Measurements from ENCODE around the gene NUDT4.
"Not testable (repeated sequence)": the region's sequence is repeated elsewhere in the genome, so short reads cannot be mapped to it uniquely, and the experiment has no call there.

NUDT4 gene

DNA sequence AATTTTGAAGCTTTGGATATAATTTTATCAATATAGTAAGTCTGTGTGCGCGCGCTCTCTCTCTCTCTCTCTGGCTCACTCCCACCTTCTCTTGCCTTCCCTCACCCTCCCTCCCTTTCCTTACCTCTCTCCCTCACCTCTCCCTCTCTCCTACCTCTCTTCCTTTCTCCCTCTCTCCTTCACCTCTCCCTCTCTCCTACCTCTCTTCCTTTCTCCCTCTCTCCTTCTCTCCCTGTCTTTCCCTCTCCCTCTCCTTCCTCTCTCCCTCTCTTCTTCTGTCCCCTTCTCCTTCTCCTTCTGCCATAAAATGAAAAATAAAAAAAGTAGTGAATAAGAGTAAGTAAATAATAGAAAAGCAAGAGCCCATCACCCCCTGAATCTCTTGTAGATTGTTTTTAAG lies 9.0 kb upstream of the NUDT4 start:
- no peak for DNase-seq (ENCODE audit: low read depth)

DNA sequence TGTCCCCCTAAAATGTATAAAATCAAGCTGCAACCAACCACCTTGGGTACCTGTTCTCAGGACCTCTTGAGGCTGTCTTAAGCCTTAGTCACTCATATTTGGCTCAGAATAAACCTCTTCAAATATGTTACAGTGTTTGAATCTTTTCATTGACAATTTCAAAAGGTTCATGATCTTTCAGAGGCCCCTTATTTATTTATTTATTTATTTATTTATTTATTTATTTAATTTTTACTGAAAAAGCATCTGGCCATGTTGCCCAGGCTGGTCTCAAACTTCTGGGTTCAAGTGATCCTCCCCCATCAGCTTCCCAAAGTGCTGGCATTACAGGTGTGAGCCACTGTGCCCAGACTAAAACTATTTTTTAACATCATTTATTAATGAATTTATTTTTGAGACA lies 8.2 kb upstream of the NUDT4 start:
- no peak for DNase-seq (ENCODE audit: low read depth)

DNA sequence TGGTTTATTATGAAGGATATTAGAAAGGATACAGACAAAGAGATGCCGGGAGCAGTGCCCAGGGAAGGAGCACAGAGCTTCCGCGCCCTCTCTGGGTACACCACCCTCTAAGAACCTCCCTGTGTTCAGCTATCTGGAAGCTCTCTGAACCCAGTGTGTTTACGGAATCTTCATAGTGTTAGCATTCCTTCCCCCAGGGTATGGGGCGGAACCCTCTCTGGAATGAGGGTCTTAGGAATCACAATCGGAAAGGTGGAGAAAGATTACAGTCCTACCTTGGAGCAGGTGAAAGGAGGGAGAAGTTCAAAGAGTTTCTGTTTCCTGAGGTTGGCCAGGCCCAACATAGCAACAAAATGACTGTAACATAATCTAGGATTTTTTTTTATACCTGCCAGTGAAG lies 6.8 kb upstream of the NUDT4 start:
- no peak for DNase-seq (ENCODE audit: low read depth)

DNA sequence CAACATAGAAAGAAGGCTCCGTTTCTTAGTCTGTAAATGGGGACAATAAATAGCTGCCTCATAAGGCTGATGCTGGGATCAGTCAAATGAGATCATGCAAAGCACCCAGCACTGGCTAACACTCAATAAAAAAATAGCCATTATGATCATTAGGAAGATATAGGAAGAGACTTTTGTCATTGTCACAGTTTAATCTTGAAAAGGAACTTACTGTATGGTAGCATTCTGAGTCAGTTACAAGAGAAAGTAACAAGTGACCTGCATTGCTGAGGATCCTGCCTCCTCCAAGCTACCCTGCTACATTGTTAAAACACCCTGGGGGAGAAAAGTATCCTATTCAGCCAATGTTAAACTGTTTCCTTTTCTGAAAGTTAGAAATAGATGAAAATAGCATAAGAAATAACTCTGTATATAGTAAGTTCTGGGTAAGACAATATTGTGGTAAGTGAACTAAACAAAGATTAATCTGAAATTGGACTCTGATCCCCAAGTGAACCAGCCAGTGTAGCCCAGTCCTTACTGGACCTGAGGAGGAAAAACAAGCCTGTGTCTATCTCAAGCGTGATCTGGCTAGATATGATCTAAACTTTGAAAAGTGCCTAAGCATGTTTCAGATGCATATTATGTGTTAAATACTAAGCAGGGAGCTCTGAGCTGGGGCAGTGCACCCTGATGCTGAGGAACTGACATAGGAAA lies 3.6 kb upstream of the NUDT4 start:
- DNase-seq (ENCODE audit: low read depth), result no peak

DNA sequence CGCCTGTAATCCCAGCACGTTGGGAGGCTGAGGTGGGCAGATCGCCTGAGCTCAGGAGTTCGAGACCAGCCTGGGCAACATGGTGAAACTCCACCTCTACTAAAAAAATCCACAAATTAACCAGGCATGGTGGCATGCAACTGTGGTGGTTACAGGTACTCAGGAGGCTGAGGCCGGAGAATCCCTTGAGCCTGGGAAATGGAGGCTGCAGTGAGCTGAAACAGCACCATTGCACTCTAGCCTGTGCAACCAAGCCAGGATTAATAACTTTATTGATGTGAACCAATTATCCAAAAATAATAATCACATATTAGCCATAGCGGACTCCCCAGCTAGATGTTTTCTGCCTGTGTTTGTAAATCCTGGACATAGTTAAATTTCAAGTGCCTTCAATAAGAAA lies 1.8 kb upstream of the NUDT4 start:
- no peak for DNase-seq (ENCODE audit: low read depth)

DNA sequence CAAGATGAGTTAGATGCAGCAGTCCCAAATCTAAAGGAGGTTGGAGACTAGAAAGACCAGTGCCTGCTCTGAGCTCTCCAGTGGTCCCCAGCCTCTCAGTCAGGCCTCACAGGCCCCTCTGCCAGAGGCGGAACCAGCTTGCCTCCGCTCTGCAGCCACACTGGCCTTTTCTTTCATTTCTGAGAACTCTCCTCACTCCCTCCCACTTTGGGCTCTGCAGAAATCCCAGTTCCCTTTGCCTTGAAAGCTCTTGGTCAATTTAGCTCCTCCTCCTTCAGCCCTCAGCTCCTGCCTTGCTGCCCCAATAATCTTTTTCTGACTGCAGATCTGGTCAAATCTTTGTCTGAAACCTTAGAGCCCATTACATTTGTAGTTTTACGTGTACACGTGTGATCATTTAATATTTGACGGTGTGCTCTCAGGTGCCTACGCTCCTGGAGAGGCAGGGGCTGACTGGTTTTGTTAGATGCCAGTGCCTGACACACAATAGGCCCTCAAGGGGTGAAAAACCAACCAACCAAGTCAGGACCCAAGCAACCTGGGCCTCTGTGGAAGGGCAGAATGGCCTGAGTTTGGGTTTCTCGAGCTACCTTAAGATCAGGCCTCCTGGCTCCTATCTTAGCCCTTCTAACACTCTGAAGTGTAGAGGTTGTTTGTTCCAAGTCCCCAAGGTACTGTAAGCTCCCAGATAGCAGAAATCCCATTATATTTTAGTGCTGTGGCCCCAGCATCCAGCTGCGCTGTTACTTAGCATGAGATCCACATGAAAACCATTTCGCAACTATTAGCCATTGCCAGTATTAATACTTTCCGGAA lies 1.1 kb upstream of the NUDT4 start:
- peak; percentile 54 for DNase-seq (ENCODE audit: low read depth)

DNA sequence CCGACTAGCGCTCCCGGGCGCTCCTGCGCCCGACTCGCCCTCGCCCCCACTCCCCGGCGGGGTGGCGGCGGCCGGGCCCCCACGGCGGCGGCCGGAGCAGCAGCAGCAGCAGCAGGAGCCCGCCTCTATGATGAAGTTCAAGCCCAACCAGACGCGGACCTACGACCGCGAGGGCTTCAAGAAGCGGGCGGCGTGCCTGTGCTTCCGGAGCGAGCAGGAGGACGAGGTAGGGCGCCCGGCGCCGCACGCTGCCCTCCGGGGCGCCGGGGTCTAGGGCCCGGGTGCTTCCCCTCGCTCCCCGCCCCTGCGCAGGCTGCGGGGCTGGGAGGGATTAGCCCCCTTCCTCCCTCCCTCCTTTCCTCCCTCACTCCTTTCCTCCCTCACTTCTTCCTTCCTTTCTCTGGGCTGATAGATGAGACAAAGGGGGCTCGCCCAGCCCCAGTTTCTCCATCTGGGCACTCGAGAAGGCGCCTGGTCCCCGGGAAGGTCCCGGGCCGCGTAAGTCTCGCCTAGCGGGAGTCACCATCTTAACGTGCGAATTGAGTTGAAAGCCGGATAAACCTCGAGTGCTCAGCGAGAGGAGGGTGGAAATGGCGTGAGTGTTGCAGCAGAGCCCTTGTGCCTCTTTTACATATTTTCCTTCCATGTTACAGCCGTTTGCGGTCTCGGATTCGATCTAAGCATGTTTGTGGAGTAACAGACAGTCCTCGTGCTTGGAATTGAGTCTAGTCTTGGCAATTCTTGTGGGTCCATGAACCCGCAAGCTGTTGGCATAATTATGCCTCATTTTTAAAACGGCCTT lies 672 bp downstream of the NUDT4 start:
- DNase-seq (ENCODE audit: low read depth), result peak; percentile 85

DNA sequence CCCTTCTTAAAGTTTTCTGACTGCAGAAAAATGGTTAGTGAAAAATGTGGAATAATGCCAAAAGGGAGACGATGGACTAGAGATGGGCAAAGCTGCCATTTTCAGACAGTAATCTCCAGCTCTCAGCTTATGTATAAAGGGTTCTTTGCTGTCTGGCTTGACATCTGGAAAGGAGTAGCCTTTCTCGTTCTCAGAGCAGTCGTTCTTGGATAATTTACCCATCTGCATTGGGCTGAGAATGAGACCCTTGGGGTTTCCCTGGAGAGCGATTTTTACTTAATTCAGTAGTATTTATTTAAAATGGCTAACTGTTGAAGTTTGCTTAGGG lies 1.2 kb downstream of the NUDT4 start:
- DNase-seq (ENCODE audit: low read depth), result no peak

DNA sequence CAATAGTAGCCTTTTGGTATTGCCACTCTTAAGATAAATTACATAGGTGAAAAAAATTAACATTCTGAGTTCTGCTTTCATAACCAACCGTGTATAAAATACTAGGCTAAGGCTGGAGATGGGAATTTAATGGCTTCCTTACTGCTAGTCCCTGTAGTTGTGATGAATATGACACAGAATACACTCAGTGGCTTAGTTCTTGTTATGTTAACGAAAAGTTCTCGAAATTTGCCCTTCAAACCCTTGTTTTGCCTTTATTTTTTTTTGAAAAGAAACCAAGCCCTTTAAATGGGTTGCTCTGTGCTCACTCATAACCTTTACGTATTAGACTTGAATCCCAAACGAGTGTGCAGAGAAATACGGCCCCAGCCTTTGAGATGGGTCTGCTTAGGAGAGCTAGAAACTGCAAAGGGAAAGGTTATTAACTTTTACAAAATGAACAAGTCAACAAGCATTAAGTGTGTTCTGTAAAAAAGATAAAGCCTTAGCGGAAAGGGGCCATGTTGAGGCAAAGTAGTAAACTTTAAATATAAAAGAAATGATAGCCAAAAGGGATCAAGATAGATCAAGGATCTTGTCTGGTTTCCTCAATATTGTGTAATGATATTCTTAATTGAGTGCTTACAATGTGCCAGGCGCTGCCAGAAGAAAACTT lies 1.7 kb downstream of the NUDT4 start:
- DNase-seq (ENCODE audit: low read depth), result no peak

DNA sequence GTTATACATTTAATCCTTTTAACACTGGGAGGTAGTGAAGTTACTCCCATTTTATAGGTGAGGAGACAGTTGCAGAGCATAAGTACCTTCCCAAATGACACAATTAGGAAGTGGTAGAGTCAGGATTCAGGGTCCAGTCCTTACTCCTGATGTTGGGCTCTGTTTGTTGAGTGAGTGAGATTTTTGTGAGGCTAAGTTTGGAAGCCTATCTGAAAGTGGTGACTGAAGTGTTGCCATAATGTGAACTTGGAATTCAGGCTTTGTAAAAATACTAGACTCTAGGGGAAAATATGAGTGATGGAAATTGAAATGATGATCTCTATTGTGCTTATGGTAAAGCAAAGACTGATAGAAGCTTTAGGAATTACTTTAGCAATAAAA lies 2.2 kb downstream of the NUDT4 start:
- DNase-seq (ENCODE audit: low read depth), result no peak

DNA sequence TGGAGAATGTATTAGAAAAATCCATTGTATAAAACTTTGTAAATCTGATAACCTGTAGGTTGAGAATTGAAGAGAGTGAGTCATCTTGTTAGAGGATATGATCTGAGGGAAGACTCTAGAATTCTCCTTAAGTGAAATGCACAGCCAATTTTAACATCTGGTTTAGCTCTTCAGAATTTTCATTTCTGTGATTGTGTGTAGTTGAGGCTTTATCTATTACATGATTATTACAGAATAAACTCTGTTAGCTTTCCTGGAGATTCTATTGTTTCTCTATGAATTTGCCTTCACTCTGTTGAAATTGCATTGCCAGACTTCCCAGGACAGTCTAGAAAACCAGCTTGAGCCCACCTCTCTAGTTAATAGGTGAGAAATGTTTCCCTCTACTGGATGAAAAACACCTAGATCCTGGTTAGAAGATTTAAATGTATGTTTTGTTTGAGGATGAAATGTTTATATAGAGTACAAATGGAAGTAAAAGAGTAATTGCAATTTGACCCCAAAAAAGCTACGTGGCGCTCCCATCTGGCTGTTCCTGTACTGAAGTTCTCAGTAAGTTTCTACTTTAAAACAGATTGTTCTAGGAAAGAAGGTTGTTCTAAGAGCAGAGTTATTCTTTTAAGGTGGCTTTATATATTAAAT lies 2.9 kb downstream of the NUDT4 start:
- DNase-seq (ENCODE audit: low read depth), result peak; percentile 35

DNA sequence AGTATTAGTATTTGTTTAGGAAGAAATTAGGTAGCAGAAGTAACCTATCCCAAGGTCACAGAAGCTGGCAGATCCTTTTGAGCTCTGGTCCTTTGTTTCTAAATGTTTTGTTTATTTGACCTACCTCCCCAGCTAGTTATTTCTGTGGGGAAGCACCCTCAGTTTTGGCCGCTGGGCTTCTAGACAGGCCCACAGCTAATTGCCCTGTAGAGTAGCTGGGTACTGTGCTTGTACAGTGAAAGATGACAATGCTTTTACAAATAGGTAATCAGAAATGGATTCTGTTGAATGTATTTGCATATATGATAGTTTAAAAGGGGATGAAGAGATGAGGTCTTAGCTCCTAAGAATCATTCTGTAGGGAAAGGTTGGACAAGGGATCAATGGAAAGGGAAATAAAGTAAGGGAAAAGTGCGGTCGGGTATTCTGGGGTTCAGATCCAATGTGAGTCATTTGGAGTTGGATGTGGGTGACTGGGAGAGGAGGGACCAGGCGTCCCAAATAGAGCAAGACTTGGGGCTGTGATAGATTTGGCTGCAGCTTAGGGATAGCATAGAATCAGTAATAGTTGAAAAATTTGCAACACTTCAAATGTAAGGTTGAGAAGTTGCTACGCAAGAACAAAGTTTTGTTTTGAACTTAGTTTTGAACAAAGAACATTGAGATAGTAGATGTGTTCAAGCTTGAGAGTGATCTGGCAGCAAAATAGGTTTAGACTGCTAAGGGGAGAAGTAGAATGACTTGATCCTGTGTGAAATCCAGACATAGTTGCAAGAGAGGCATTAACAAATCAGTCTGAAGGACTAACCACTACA lies 3.6 kb downstream of the NUDT4 start:
- no peak for DNase-seq (ENCODE audit: low read depth)

DNA sequence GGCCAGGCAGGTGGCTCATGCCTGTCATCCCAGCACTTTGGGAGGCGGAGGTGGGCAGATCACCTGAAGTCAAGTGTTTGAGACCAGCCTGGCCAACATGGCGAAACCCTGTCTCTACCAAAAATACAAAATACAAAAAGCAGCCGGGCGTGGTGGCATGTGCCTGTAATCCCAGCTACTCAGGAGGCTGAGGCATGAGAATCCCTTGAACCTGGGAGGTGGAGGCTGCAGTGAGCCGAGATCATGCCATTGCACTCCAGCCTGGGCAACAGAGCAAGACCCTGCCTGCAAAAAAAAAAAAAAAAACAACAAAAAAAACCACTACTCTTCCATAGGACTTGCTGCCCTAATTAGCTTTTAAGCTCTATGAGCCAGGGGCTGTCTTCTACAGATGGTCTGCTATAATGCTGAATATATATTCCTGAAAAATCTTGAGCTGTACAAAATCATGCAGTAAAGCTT lies 4.3 kb downstream of the NUDT4 start:
- DNase-seq (ENCODE audit: low read depth), result not testable (repeated sequence)

DNA sequence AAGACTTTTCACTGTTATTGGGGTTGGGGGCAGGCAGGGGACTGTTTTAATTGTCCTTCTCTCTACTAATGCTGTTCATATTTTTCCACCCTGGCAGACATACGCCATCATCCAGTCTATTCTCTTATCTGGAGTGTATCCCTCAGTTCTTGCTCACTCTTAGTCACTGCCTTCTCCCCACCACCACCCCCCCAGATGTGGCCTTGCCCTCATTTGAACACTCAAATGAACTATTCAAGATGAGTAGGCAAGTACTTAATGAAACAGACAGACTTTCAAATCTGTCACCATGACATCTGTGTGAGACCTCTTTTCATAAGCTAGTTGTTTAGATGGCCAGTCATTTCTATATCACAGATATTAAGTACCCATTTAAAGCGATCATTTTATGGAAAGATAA lies 10.1 kb downstream of the NUDT4 start:
- DNase-seq (ENCODE audit: low read depth), result no peak

DNA sequence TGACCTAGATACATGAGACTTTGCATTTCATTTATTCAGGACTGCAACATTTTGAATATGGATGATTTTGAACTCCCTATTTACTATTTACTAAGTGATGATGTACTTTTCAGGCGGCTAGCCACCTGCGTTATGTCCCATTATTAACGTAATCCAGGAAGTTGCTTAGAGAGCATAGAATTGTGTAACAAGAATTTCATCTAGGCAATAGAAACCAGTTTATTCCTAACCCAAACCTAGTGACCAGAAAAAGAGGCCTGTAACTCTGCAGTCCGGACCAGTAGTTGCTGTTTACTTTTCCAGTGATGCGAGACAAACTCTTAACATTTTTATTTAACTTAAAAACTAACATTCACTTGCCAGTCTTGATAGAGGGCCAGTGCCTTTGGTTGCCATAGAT lies 12.3 kb downstream of the NUDT4 start:
- DNase-seq (ENCODE audit: low read depth), result peak; percentile 15

DNA sequence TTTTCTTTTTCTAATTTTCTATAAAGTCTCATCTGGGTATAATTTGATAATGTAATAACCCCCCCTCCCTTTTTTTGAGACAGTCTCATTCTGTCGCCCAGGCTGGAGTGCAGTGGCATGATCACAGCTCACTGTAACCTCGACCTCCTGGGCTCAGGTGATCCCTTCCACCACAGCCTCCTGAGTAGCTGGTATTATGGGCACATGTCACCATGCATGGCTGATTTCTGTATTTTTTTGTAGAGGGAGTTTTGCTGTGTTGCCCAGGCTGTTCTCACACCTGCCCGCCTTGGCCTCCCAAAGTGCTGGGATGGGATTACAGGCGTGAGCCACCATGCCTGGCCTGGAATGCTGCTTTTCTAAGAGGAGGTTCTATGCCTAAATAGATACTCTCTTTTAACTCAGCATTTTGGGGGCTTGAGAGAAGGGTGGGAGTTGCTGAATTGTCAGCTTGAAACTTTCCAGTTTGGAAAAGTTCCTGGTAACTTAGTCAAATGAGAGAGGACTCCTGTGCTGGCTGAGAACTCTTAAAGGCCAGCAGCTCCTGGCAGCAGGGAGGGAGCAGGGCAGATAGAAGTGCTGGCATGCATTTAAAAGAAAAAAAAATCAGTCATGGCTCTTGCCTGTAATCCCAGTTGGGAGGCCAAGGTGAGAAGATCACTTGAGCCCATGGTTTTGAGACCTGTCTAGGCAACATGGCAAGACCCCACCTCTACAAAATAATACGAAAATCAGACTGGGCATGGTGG lies 13.0 kb downstream of the NUDT4 start:
- DNase-seq (ENCODE audit: low read depth), result no peak

DNA sequence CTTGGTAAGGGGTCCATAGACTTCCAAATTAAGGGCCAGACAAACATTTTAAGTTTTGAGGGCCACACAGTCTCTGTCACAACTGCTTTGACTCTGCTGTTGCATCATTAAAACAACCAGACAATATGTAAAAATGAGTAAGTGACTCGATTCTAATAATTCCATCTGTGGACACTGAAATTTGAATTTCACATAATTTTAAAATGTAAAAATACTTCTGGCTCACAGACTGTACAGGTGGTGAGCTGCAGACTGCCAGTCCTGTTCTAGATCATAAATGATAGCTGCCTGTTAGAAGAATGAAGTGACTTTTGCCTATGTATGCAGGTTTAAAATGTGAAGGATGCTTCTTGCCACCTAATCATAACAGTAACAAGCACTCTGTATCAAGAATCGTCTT lies 15.7 kb downstream of the NUDT4 start:
- no peak for DNase-seq (ENCODE audit: low read depth)

DNA sequence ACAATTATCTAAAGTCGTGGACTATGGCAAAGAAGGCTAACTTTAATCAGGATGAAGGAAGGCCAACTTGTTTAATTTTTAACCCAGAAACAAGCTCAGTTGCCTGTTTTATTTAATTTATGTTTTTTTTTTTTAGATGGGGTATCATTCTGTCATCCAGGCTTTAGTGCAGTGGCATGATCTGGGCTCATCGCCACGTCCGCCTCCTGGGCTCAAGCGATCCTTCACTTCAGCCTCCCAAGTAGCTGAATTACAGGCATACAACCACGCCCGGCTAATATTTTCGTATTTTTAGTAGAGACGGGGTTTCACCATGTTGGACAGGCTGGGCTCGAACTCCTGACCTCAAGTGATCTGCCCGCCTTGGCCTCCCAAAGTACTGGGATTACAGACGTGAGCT lies 19.7 kb downstream of the NUDT4 start:
- no peak for DNase-seq (ENCODE audit: low read depth)

DNA sequence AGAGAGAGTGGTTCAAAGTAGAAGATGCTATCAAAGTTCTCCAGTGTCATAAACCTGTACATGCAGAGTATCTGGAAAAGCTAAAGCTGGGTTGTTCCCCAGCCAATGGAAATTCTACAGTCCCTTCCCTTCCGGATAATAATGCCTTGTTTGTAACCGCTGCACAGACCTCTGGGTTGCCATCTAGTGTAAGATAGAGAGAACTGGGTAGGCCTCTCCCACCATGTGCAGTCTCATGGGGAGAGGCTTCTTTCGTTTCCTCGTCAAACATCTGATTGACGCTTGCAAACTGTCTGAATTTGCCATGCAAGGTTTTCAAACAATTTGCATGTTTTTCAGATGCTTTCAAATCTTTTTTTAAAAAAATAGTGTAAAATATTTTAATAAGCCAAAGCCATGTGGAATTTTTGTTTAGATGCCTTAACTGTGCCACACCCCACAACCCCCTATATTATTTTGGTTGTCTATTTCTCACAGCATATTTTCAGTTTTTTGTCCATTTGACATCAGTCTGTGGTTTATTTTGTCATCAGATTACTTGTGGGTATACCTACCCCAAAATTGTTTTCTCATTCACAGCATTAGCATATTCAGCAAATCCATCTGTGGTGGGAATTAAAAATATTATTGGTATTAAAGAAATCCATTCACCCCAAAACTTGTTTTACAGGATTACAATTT lies 21.6 kb downstream of the NUDT4 start:
- DNase-seq (ENCODE audit: low read depth), result not testable (repeated sequence)

All from fibroblast of gingiva (primary cell).